Mesenchymal stem cell (in vitro differentiated cells and primary cell): Measurements from ENCODE around the gene ASB13.

Experiments used
- DNase-seq: peaks from one replicate; pipeline ENCODE4 v3.0.0-alpha.2; 2013
- H2AFZ ChIP-seq: one replicate; pipeline ENCODE4 v1.6.1; 2013; ENCODE audit warnings: low read depth, mild to moderate bottlenecking, control low read depth, inconsistent platforms, low read length, moderate library complexity
- H2AK5ac ChIP-seq: 2 replicates; pipeline ENCODE4 v1.6.1; 2013; ENCODE audit warnings: low read length, moderate library complexity, mild to moderate bottlenecking, inconsistent platforms; ENCODE audit not compliant: severe bottlenecking
- H2BK120ac ChIP-seq: one replicate; pipeline ENCODE4 v1.6.1; 2013; ENCODE audit warnings: low read depth, mild to moderate bottlenecking, inconsistent platforms, low read length, moderate library complexity
- H2BK12ac ChIP-seq, 2 experiments: one replicate each; pipeline ENCODE4 v1.6.1; 2013; ENCODE audit warnings: inconsistent platforms in 2 of 2, low read length in 2 of 2, mild to moderate bottlenecking in 2 of 2, moderate library complexity in 2 of 2, control low read depth in 1 of 2
- H2BK15ac ChIP-seq: one replicate; pipeline ENCODE4 v1.6.1; 2013; ENCODE audit warnings: mild to moderate bottlenecking, low read depth, inconsistent platforms; ENCODE audit not compliant: poor library complexity, severe bottlenecking
- H2BK5ac ChIP-seq: 2 replicates; pipeline ENCODE4 v1.6.1; 2013; ENCODE audit warnings: low read depth, mild to moderate bottlenecking, low read length, control low read depth, inconsistent platforms; ENCODE audit not compliant: poor library complexity, severe bottlenecking
- H3K14ac ChIP-seq, 2 experiments: one replicate each; pipeline ENCODE4 v1.6.1; 2013; ENCODE audit warnings: inconsistent platforms in 2 of 2, low read length in 2 of 2, control low read depth in 1 of 2, mild to moderate bottlenecking in 1 of 2, moderate library complexity in 1 of 2
- H3K18ac ChIP-seq, 2 experiments: one replicate each; pipeline ENCODE4 v1.6.1; 2013; ENCODE audit warnings: inconsistent platforms in 2 of 2, low read length in 2 of 2, control low read depth in 1 of 2, low read depth in 1 of 2, mild to moderate bottlenecking in 1 of 2
- H3K23ac ChIP-seq, 2 experiments: one replicate each; pipeline ENCODE4 v1.6.1; 2013; ENCODE audit warnings: inconsistent platforms in 2 of 2, low read length in 2 of 2, mild to moderate bottlenecking in 2 of 2, moderate library complexity in 2 of 2, control low read depth in 1 of 2
- H3K27ac ChIP-seq: 2 replicates; pipeline ENCODE4 v1.5.1; 2013; ENCODE audit warnings: mild to moderate bottlenecking, moderate library complexity, low read length, control low read depth, inconsistent platforms; ENCODE audit not compliant: poor library complexity, severe bottlenecking
- H3K27me3 ChIP-seq, 2 experiments: 2 replicates each; pipeline versions ENCODE4 v1.6.1 to v1.7.0; 2013; ENCODE audit warnings: low read length in 2 of 2, mild to moderate bottlenecking in 2 of 2, moderate library complexity in 2 of 2, control low read depth in 1 of 2, inconsistent platforms in 1 of 2; ENCODE audit not compliant: control insufficient read depth in 1 of 2, insufficient read depth in 1 of 2
- H3K36me3 ChIP-seq, 2 experiments: 2 replicates each; pipeline versions ENCODE4 v1.6.1 to v1.7.0; 2013; ENCODE audit warnings: low read length in 2 of 2, control low read depth in 1 of 2, inconsistent platforms in 1 of 2, low read depth in 1 of 2, mild to moderate bottlenecking in 1 of 2; ENCODE audit not compliant: insufficient read depth in 2 of 2, control insufficient read depth in 1 of 2
- H3K4ac ChIP-seq, 2 experiments: one replicate each; pipeline ENCODE4 v1.6.1; 2013; ENCODE audit warnings: inconsistent platforms in 2 of 2, low read length in 2 of 2, mild to moderate bottlenecking in 2 of 2, moderate library complexity in 2 of 2, control low read depth in 1 of 2, low read depth in 1 of 2
- H3K4me1 ChIP-seq: 2 replicates; pipeline ENCODE4 v1.6.1; 2013; ENCODE audit warnings: low read depth, low read length, control low read depth; ENCODE audit not compliant: control insufficient read depth, insufficient read depth
- H3K4me2 ChIP-seq: 2 replicates; pipeline ENCODE4 v1.6.1; 2013; ENCODE audit warnings: low read length, mild to moderate bottlenecking, inconsistent platforms; ENCODE audit not compliant: poor library complexity, severe bottlenecking
- H3K4me3 ChIP-seq, 2 experiments: 2 replicates each; pipeline versions ENCODE4 v1.5.1 to v1.7.0; 2013; ENCODE audit warnings: low read length in 2 of 2, mild to moderate bottlenecking in 2 of 2, control low read depth in 1 of 2, low read depth in 1 of 2; ENCODE audit not compliant: insufficient read depth in 1 of 2
- H3K79me1 ChIP-seq: replicated peaks from 2 replicates; pipeline ENCODE4 v1.6.1; 2013; ENCODE audit warnings: mild to moderate bottlenecking, control low read depth, low read length, inconsistent platforms; ENCODE audit not compliant: poor library complexity, severe bottlenecking
- H3K9ac ChIP-seq: 2 replicates; pipeline ENCODE4 v1.7.0; 2013; ENCODE audit warnings: mild to moderate bottlenecking, low read length, moderate library complexity
- H3K9me3 ChIP-seq: 2 replicates; pipeline ENCODE4 v1.7.0; 2013; ENCODE audit warnings: mild to moderate bottlenecking, low read length; ENCODE audit not compliant: control insufficient read depth
- H4K8ac ChIP-seq: one replicate; pipeline ENCODE4 v1.6.1; 2013; ENCODE audit warnings: inconsistent platforms, mild to moderate bottlenecking, low read length, moderate library complexity
- H4K91ac ChIP-seq: one replicate; pipeline ENCODE4 v1.6.1; 2013; ENCODE audit warnings: mild to moderate bottlenecking, low read length, inconsistent platforms
- WGBS: methylation state at CpG from one replicate; pipeline ENCODE4 v1.1.7; 2013; ENCODE audit warnings: mixed read lengths; 5-methylcytosine and 5-hydroxymethylcytosine counted together

Gene ASB13

GRCh38 chr10:5632446-5632845, 33.9 kb downstream of the ASB13 start:
- Histone ChIP-seq H3K27me3 (no peaks in the 10 kb centered on the region), H4K91ac (no peak overlapping the region), H2BK5ac (no peak overlapping the region), H2BK15ac (no peak overlapping the region), H4K8ac (no peak overlapping the region), H3K23ac (no peak overlapping the region), H3K79me1 (no peaks in the 10 kb centered on the region), H2AFZ (no peak overlapping the region), H3K36me3 (no peaks in the 10 kb centered on the region), H3K9ac (no peak overlapping the region), H3K14ac (no peak overlapping the region), H3K4me3 (no peak overlapping the region), H3K4me1 (peaks cover 11% of the 10 kb centered on the region), H3K27ac (no peak overlapping the region), H2AK5ac (no peak overlapping the region), H3K18ac (no peak overlapping the region), H3K4ac (no peak overlapping the region), H3K9me3 (no peaks in the 10 kb centered on the region), H2BK120ac (no peak overlapping the region), H2BK12ac (no peak overlapping the region), H3K4me2 (no peak overlapping the region)
- no peak for DNase-seq
- WGBS, result 72% methylated on average over 4 of the region's 4 CpGs

DNA sequence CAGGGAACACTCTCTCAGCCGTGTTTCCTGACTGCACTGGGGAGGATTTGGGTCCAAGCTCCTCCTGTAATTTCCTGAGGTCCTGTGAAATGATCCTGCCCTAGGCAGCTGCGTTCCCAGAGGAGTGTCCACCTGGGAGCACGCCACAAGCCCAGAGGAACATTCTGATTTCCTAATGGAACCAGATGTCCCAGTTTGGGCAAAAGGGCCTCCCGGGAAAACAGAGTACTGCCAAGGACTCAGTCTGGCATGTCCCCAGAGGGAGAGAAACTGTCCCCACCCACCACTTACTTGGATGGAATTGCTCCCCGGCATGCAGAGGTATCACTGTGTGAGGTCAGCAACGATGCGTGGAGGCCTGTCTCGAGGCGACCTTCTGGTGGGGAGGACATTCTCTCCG, 34.5 kb downstream of the ASB13 start:
- Histone ChIP-seq H3K79me1 (no peaks in the 10 kb centered on the region), H3K36me3 (no peaks in the 10 kb centered on the region), H3K9me3 (no peaks in the 10 kb centered on the region), H3K18ac (no peak overlapping the region), H3K9ac (no peak overlapping the region), H4K8ac (no peak overlapping the region), H2AFZ (no peak overlapping the region), H3K23ac (no peak overlapping the region), H2BK12ac (no peak overlapping the region), H3K14ac (no peak overlapping the region), H3K4ac (no peak overlapping the region), H3K27ac (no peak overlapping the region), H3K4me3 (no peak overlapping the region), H3K4me2 (no peak overlapping the region), H4K91ac (no peak overlapping the region), H3K4me1 (peaks cover 11% of the 10 kb centered on the region), H2BK5ac (no peak overlapping the region), H2AK5ac (no peak overlapping the region), H2BK15ac (no peak overlapping the region), H3K27me3 (no peaks in the 10 kb centered on the region), H2BK120ac (no peak overlapping the region)
- WGBS, result 94% methylated on average over 10 of the region's 10 CpGs
- no peak for DNase-seq

DNA sequence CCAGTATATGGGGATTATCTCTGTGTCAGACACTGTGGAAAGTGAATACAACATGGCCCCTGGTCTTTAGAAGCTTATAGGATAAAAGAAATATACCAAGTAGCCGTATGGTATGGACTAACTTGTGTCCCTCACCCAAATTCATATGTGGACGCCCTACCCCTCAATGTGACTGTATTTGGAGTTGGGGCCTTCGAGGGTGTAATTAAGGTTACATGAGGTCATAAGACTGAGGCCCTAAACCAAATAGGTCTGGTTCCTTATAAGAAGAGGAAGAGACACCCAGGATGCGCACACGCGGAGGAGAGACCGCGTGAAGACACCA, 36.3 kb downstream of the ASB13 start:
- Histone ChIP-seq H3K27me3 (no peaks in the 10 kb centered on the region), H2AFZ (no peak overlapping the region), H2BK120ac (no peak overlapping the region), H2BK15ac (no peak overlapping the region), H3K4me3 (no peak overlapping the region), H3K79me1 (no peaks in the 10 kb centered on the region), H3K27ac (no peak overlapping the region), H3K18ac (no peak overlapping the region), H3K14ac (no peak overlapping the region), H3K9ac (no peak overlapping the region), H3K36me3 (no peaks in the 10 kb centered on the region), H3K9me3 (no peaks in the 10 kb centered on the region), H2BK5ac (no peak overlapping the region), H4K8ac (no peak overlapping the region), H2AK5ac (no peak overlapping the region), H3K4ac (no peak overlapping the region), H4K91ac (no peak overlapping the region), H2BK12ac (no peak overlapping the region), H3K23ac (no peak overlapping the region), H3K4me2 (no peak overlapping the region), H3K4me1 (peaks cover 11% of the 10 kb centered on the region)
- 98% methylated on average over 8 of the region's 8 CpGs for WGBS
- no peak for DNase-seq

DNA sequence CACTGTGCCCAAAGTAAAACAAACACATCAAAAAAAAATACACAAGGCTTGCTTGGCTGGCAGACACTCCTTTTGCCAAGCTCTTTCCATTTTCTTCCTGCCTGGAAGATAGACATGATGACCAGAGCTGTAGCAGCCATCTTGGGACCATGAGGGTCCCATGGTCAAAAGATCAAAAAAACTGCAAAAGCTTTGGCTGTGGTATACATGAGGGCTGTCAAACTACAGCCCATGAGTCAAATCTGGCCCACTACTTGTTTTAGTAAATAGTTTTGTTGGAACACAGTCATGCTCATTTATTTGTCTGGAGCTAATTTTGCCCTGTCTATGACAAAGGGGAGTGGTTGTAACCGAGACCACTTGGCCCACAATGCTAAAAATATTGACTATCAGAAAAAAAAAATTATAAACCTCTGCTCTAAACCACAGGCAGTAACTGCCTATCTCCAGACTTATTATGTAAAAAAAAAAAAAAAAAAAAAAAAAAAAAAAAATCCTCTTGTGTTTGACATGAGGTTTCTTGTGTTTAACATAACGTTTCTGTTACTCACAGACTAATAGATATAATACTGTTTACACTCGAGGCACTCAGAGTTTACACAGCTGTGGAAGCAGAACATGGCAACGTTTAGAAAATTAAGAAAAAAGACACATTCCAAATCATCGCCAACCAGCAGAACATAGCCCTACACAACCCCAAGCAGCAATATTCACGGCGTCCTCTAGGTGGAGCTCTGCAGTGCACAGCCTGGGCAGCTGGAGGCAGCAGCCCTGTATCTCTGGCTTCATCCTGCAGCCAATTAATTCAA, 36.9 kb downstream of the ASB13 start:
- H3K27ac ChIP-seq, result no peak overlapping the region
- H2BK5ac ChIP-seq, result no peak overlapping the region
- no peak overlapping the region for H2AFZ ChIP-seq
- 4% methylated on average over 6 of the region's 7 CpGs for WGBS
- H3K4me2 ChIP-seq, result no peak overlapping the region
- no peak overlapping the region for H2AK5ac ChIP-seq
- peak overlapping the region; percentile 86 for H3K9ac ChIP-seq
- H3K14ac ChIP-seq, result no peak overlapping the region
- H3K79me1 ChIP-seq, result no peaks in the 10 kb centered on the region
- no peak overlapping the region for H2BK12ac ChIP-seq
- no peak overlapping the region for H4K91ac ChIP-seq
- no peak overlapping the region for H3K23ac ChIP-seq
- no peak overlapping the region for H2BK15ac ChIP-seq
- no peak overlapping the region for H4K8ac ChIP-seq
- H3K27me3 ChIP-seq, result no peaks in the 10 kb centered on the region
- no peak overlapping the region for H2BK120ac ChIP-seq
- no peak overlapping the region for H3K4ac ChIP-seq
- peaks cover 11% of the 10 kb centered on the region for H3K4me1 ChIP-seq
- peak; percentile 88 for DNase-seq
- no peaks in the 10 kb centered on the region for H3K9me3 ChIP-seq
- H3K36me3 ChIP-seq, result no peaks in the 10 kb centered on the region
- peak overlapping the region in 1 of 2 experiments; percentile 80 for H3K4me3 ChIP-seq
- H3K18ac ChIP-seq, result no peak overlapping the region
